ENCODE results near the gene ASB18.

Gene ASB18

GRCh38 chr2:236298924-236299475 lies 34.8 kb upstream of the ASB18 start:
- TF ChIP-seq CTCF (IDR thresholded peaks at IDR 0.05): no peak
- H3K36me3 ChIP-seq: no peaks in the 10 kb centered on the region
- DNase-seq: no peak
- intact Hi-C loops (cut with DNase I; ENCODE audit: low total_unique reads): no loop called here
- H3K27ac ChIP-seq: no peak overlapping the region
- no peaks in the 10 kb centered on the region for H3K27me3 ChIP-seq
- no peak overlapping the region for H3K4me3 ChIP-seq
- H3K9me3 ChIP-seq: no peaks in the 10 kb centered on the region
- no peaks in the 10 kb centered on the region for H3K4me1 ChIP-seq

- Histone ChIP-seq H3K27ac (no peak overlapping the region), H3K27me3 (no peaks in the 10 kb centered on the region), H3K4me3 (no peak overlapping the region), H3K36me3 (no peaks in the 10 kb centered on the region), H3K4me1 (no peaks in the 10 kb centered on the region), H3K9me3 (no peaks in the 10 kb centered on the region)
- intact Hi-C loops (cut with DNase I; ENCODE audit: low total_unique reads): no loop called here
- no peak for DNase-seq
- TF ChIP-seq CTCF (IDR thresholded peaks at IDR 0.05): no peak
Measured at GRCh38 chr2:236295481-236295880, 31.3 kb upstream of the ASB18 start.

GRCh38 chr2:236294647-236295046 lies 30.4 kb upstream of the ASB18 start:
- Histone ChIP-seq H3K27me3 (no peaks in the 10 kb centered on the region), H3K36me3 (no peaks in the 10 kb centered on the region), H3K4me1 (no peaks in the 10 kb centered on the region), H3K9me3 (no peaks in the 10 kb centered on the region), H3K27ac (no peak overlapping the region), H3K4me3 (no peak overlapping the region)
- intact Hi-C loops (cut with DNase I; ENCODE audit: low total_unique reads): no loop called here
- TF ChIP-seq CTCF (IDR thresholded peaks at IDR 0.05): no peak
- no peak for DNase-seq

GRCh38 chr2:236293241-236293810 lies 29.1 kb upstream of the ASB18 start:
- no peak for DNase-seq
- Histone ChIP-seq H3K9me3 (no peaks in the 10 kb centered on the region), H3K27me3 (no peaks in the 10 kb centered on the region), H3K27ac (no peak overlapping the region), H3K4me3 (no peak overlapping the region), H3K4me1 (no peaks in the 10 kb centered on the region), H3K36me3 (no peaks in the 10 kb centered on the region)
- intact Hi-C loops (cut with DNase I; ENCODE audit: low total_unique reads): no loop called here
- TF ChIP-seq CTCF (IDR thresholded peaks at IDR 0.05): no peak

GRCh38 chr2:236291911-236292310 lies 27.7 kb upstream of the ASB18 start:
- Histone ChIP-seq H3K36me3 (no peaks in the 10 kb centered on the region), H3K27me3 (peaks cover 0 to 5% of the 10 kb centered on the region in 2 donors), H3K4me1 (no peaks in the 10 kb centered on the region), H3K9me3 (no peaks in the 10 kb centered on the region), H3K4me3 (no peak overlapping the region), H3K27ac (no peak overlapping the region)
- TF ChIP-seq CTCF (IDR thresholded peaks at IDR 0.05): no peak
- no peak for DNase-seq
- intact Hi-C loops (cut with DNase I; ENCODE audit: low total_unique reads): no loop called here

- intact Hi-C loops (cut with DNase I; ENCODE audit: low total_unique reads): no loop called here
Measured at GRCh38 chr2:236291476-236291875, 27.3 kb upstream of the ASB18 start.

More at GRCh38 chr2:236291476-236291875, 27.3 kb upstream of the ASB18 start:
- Histone ChIP-seq H3K4me3 (no peak overlapping the region), H3K27me3 (peaks cover 0 to 5% of the 10 kb centered on the region in 2 donors), H3K27ac (no peak overlapping the region), H3K4me1 (no peaks in the 10 kb centered on the region), H3K9me3 (no peaks in the 10 kb centered on the region), H3K36me3 (no peaks in the 10 kb centered on the region)
- no peak for TF ChIP-seq CTCF (IDR thresholded peaks at IDR 0.05)
- no peak for DNase-seq

Measured in tibial artery (tissue), 4 donors.